Hypothalamus (tissue), 51 donors: ENCODE data around the gene POLR1G.
"Not testable (repeated sequence)": the region's sequence is repeated elsewhere in the genome, so short reads cannot be mapped to it uniquely, and the experiment has no call there.

Experiments used
- DNase-seq, 51 donors: peaks; one replicate each; lab custom pipeline; 2025; lab: John Stamatoyannopoulos, UW

POLR1G gene

DNA sequence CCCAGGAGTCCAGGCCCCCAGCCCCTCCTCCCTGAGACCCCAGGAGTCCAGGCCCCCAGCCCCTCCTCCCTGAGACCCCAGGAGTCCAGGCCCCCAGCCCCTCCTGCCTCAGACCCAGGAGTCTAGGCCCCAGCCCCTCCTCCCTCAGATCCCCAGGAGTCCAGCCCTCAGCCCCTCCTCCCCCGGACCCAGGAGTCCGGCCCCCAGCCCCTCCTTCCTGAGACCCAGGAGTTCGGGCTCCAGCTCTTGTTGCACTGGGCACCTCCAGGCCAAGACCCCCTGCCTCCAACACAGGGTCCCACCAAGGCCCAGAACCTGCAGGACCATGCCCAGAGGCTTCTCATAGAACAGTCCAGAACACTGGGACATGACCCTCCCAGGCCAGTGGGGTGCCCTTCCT, 13.5 kb downstream of the POLR1G start:
- no peak for DNase-seq

- DNase-seq = no peak
Measured at GRCh38 chr19:45420356-45420755, 13.9 kb downstream of the POLR1G start.

DNA sequence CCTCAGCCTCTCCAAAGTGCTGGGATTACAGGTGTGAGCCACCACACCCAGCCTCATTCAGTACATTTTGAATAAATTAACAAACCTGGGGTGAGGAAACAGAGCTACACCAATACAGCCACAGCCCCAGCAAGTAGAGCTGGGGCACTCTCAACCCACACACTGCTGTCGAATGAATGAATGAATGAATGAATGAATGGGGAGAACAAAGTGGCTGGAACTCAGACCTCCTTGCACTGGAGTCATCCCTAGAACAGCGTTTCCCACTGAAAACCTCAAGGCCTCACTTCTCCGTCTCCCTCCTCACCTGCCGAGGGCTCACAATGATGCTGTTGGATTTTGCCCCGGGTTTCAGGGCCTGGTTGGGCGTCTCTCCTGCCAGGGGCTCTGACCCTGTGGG, 14.4 kb downstream of the POLR1G start:
- no peak for DNase-seq

DNA sequence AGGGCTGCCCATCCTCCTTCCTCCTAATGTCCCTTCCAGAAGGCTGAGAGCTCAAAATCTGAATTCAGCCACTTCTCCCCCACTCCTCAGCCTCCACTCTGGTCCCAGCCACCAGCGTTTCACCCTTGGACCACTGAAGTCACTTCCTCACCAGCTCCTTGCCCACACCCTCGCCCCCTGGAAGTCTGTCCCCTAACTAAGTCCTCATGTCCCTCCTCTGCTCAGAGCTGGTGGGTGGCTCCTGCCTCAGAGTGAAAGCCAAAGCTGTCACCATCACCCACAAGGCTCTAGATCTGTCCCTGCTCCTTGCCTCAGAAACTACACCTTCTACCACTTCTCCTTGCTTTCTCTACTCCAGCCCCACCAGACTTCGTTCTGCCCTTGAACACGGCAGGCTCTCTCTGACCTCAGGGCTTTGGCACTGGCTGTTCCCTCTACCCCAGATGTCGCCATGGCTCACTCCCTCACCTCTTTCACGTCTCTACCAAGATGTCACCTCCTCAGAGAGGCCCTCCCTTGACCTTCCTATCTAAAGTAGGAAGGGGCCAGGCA, 15.6 kb downstream of the POLR1G start:
- no peak for DNase-seq

GRCh38 chr19:45423033-45423588, 16.7 kb downstream of the POLR1G start:
- peak in 1 of 51 donors; percentile 39 for DNase-seq

DNA sequence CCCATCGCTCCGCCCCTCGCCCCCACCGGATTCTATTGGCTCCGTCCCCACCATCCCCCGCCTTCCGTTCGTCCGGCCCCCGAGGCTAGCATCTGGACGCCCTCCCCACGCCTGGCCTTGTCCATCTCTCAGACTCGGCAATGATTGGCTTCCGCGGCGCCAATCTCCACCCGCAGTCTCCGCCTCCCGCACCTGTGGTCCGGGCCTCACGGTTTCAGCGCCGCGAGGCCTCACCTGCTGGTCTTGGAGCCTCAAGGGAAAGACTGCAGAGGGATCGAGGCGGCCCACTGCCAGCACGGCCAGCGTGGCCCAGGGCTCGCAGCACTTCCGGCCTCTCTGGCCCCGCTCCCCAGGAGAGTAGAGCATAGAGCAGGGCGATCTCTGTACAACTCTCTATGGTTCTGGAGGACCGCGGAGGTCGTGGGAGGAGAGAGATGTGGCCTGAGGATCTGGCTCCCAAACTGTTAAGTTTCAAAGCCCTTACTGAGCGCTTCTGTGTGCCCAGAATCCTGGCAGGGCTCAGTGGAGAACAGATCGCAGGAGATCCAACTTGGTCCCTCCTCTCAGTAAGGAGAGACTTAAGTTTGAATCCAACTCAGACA, 17.2 kb downstream of the POLR1G start, which contains the start of gene ERCC1:
TSS of gene ERCC1 (minus strand) at position 329 of the 602 bp plus-strand sequence. CDS start 543 bp downstream, outside the sequence.
- DNase-seq = peak; percentile 40 to 96 (median 88)

GRCh38 chr19:45424191-45425058, 18.0 kb downstream of the POLR1G start:
- DNase-seq = peak in 27 of 51 donors; percentile 11 to 74 (median 43)

GRCh38 chr19:45428384-45429231, 22.2 kb downstream of the POLR1G start:
- peak in 10 of 51 donors; percentile 3 to 47 (median 21) for DNase-seq

DNA sequence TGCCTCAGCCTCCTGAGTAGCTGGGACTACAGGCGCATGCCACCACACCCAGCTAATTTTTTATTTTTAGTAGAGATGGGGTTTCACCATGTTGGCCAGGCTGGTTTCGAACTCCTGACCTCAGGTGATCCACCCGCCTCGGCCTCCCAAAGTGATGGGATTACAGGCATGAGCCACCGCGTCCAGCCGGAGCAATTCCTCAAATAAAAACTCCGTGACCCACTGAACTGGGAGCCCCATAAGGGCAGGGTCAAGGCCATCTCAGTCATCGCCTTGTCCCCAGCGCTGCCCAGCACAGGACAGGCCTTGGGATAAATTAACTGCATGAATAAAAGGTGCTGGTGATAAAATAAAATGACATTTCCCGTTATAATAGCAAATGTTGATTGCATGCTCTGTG, 23.5 kb downstream of the POLR1G start:
- DNase-seq = not testable (repeated sequence)

GRCh38 chr19:45431008-45431407, 24.6 kb downstream of the POLR1G start:
- DNase-seq = not testable (repeated sequence)

- not testable (repeated sequence) for DNase-seq
Measured at GRCh38 chr19:45432543-45432942, 26.1 kb downstream of the POLR1G start.

DNA sequence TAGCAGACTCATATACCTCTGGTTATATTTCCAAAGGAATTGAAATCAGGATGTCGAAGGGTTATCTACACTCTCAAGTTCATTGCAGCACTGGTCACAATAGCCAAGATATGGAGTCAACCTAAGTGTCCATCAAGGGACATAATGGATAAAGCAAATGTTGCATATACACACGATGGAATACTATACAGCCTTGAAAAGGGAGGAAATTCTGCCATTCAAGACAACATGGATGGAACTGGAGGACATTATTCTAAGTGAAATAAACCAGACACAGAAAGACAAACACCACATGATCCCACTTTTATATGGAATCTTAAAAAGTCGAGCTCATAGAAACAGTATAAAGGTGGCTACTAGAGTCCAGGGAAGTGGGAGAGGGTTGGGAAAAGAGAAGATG, 30.9 kb downstream of the POLR1G start:
- DNase-seq = no peak

- no peak for DNase-seq
Measured at GRCh38 chr19:45439190-45439568, 32.7 kb downstream of the POLR1G start.

DNA sequence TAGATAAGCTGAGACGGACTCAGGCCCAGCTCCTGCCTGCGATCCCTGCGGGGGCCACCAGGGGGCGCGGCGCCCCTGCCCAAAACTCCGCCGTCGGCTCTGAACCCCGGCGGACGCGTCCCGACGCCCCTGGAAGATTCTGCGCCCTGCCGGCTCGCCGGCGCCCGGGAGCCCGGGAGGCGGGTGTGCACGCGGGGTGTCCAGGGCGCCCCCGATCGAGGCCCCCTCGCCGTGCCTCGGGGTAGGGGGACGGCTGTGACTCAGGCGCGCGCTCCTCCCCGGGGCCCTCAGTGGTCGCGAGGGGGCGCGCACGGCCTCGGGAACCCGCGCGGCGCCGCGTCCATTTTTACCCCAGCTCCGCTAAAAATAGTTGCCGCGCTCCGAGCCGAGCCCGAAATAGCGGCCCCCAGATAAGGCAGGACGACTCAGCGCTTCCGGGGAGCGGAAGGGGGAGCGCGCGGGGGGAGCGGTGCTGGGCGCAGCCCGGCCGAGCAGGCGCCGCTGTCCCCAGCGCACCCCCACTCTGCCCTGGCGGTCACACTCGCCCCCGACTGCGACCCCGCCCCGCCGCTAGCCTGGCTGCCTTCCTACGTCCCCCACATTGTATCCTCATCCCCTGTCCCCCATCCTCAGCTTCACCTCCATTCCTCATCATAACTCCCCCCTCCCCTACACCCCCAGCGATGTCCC, 33.3 kb downstream of the POLR1G start:
- peak in 50 of 51 donors; percentile 21 to 95 (median 71) for DNase-seq

GRCh38 chr19:45440259-45440638, 33.8 kb downstream of the POLR1G start:
- peak in 2 of 51 donors; percentile 28 to 46 for DNase-seq

DNA sequence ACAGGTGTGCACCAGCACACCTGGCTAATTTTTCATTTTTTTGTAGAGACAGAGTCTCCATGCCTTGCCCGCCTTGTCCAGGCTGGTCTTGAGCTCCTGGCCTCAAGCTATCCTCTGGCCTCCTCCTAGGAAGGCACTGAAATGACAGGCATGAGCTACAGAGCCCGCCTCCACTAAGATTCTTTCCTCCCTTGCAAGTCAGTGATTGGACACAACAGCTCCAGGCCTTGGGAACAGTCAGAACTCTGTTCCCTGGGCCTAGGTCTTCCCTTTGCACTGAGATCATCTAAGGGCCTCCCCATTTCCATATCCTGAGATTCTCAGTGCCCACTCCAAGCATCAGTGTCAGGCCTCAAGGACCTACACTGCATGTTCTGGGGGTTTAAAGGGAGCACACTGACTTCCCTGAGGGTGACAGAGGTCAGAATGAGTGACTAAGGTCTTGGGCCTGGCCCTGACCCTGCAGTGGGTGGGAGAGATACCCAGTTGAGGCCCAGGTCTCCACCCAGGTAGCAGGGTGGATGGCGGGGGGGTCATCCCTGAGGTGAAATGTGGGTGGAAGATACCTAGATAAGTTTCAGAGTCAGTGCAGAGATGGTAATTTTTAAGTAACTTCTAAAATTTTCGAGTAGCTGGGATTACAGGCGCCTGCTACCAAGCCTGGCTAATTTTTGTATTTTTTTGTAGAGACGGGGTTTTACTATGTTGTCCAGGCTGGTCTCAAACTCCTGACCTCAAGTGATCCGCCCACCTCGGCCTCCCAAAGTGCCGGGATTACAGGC, 34.6 kb downstream of the POLR1G start:
- no peak for DNase-seq

GRCh38 chr19:45442408-45442777, 35.9 kb downstream of the POLR1G start:
- no peak for DNase-seq

DNA sequence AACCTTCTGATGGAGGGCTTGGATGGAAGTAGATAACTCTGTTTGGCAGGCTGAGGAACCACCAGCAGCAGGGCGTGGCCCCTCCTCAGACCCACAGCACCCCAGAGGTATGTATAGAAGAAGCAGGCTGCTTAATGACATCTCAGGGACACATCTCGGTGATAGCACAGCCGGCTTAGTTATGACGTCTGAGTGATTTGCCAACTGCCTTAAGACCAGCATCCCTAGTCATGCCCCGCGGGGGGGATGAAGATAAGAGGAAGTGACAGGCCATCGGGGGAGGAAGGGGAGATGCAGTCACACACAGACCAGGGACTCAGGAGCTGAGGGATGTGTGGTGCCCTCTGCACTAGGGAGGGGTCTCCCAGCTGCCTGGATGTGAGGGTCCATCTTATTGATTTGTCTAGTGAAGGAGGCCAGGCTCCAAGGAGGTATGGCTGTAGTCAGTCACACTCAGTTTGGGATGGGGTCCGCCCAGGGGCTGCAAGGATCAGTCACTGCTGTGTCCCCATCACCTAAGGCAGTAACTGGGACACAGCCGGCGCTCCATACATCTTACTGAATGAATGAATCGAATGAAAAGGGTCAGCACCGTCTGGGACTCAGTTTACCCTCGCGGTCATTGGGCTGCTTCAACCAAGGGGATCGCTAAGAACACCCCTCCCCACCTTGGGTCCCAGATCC, 36.5 kb downstream of the POLR1G start:
- peak in 14 of 51 donors; percentile 7 to 48 (median 22) for DNase-seq
